GM12878 (cell line): ENCODE measurements around the gene SLC10A1. TPM values are rescaled to one million over a fixed set of nuclear protein-coding genes. Genes with fewer than 3 reads are reported as not detected.
A peak's percentile ranks its signal among the peaks of the same experiment; 100 is the strongest.

ENCODE experiments used
- ATAC-seq: fragments of 200-7000 bp; cut with Tn5 transposase; 3 replicates; pipeline ENCODE4 v1.9.1; 2020; ENCODE audit warnings: mild to moderate bottlenecking, moderate library complexity
- BruUV-seq: library from RNA; stranded (reverse); fragments of 400-500 nt; replicated peaks from 2 replicates; lab custom pipeline; 2021; lab: Mats Ljungman, UMichigan
- CTCF ChIA-PET: fragments of 300-600 bp; sonication (Branson Sonifier 250); formaldehyde crosslinking; extraction: SDS; loops from one replicate; lab custom pipeline; 2021; ENCODE audit warnings: inconsistent platforms; lab: Yijun Ruan, JAX
- POLR2A ChIA-PET: fragments of 350-600 bp; formaldehyde crosslinking; extraction: SDS; loops from one replicate; lab custom pipeline; 2021; ENCODE audit warnings: inconsistent platforms; lab: Charles Lee
- RAD21 ChIA-PET: fragments of 300-600 bp; sonication (Branson Sonifier 250); formaldehyde crosslinking; loops from one replicate; lab custom pipeline; 2023; ENCODE audit warnings: antibody characterized with exemption; ENCODE audit not compliant: unreplicated experiment; lab: Charles Lee
- SMC1A ChIA-PET: fragments of 300-600 bp; sonication (Branson Sonifier 250); formaldehyde crosslinking; loops from one replicate; lab custom pipeline; 2023; ENCODE audit not compliant: unreplicated experiment, uncharacterized antibody; lab: Charles Lee
- DNase-seq: peaks from one replicate; pipeline ENCODE4 v3.0.0-alpha.2; 2011; ENCODE audit warnings: low read depth, low spot score
- FAIRE-seq: peaks from 3 replicates; lab custom pipeline; 2011; peaks lifted over from hg19 to GRCh38; lab: Jason Lieb, UNC
- H2AFZ ChIP-seq: 2 replicates; pipeline ENCODE4 v1.6.0; 2011; ENCODE audit warnings: low read depth, low read length, control low read depth; ENCODE audit not compliant: control insufficient read depth
- H3K27ac ChIP-seq: 2 replicates; pipeline ENCODE4 v1.5.1; 2011; ENCODE audit warnings: control low read depth; ENCODE audit not compliant: control insufficient read depth, insufficient read depth
- H3K27me3 ChIP-seq, 2 experiments: replicated peaks in 1 of 2; 2 replicates each; pipeline versions ENCODE4 v1.6.0 to v1.6.1; 2011; ENCODE audit warnings: low read length in 1 of 2; ENCODE audit not compliant: control insufficient read depth in 2 of 2, insufficient read depth in 2 of 2
- H3K36me3 ChIP-seq, 2 experiments: 2 replicates each; pipeline ENCODE4 v1.5.1; 2011; ENCODE audit warnings: low read length in 1 of 2; ENCODE audit not compliant: control insufficient read depth in 2 of 2, insufficient read depth in 2 of 2
- H3K4me1 ChIP-seq: 2 replicates; pipeline ENCODE4 v1.6.1; 2011; ENCODE audit warnings: mild to moderate bottlenecking, low read length, moderate library complexity, mixed read lengths; ENCODE audit not compliant: control insufficient read depth, insufficient read depth
- H3K4me2 ChIP-seq: 2 replicates; pipeline ENCODE4 v1.6.0; 2011; ENCODE audit warnings: control low read depth; ENCODE audit not compliant: control insufficient read depth, insufficient read depth
- H3K4me3 ChIP-seq: fragments of 200-600 bp; sonication (generic); 2 replicates; pipeline ENCODE4 v1.5.1; 2016
- H3K79me2 ChIP-seq: 2 replicates; pipeline ENCODE4 v1.6.0; 2011; ENCODE audit warnings: low read length; ENCODE audit not compliant: control insufficient read depth, insufficient read depth
- H3K9ac ChIP-seq: 2 replicates; pipeline ENCODE4 v1.8.0; 2011; ENCODE audit warnings: low read length, control low read depth, mixed read lengths; ENCODE audit not compliant: control insufficient read depth, insufficient read depth
- H3K9me3 ChIP-seq: replicated peaks from 3 replicates; pipeline ENCODE4 v1.5.1; 2011; ENCODE audit warnings: mild to moderate bottlenecking, low read length; ENCODE audit not compliant: control insufficient read depth, insufficient read depth
- H4K20me1 ChIP-seq: 2 replicates; pipeline ENCODE4 v1.6.0; 2011; ENCODE audit not compliant: control insufficient read depth, insufficient read depth
- POLR2A ChIP-seq: IDR thresholded peaks from 2 replicates; pipeline ENCODE4 v1.6.1; 2011; ENCODE audit warnings: low read depth, mild to moderate bottlenecking, low read length
- POLR2AphosphoS5 ChIP-seq: IDR thresholded peaks from 2 replicates; pipeline ENCODE4 v1.6.1; 2011; ENCODE audit warnings: mild to moderate bottlenecking, low read length, inconsistent platforms
- SMAD1 ChIP-seq: fragments of 450-650 bp; IDR thresholded peaks from 2 replicates; pipeline ENCODE4 v1.6.1; 2018; ENCODE audit warnings: mild to moderate bottlenecking, low read depth; ENCODE audit not compliant: partially characterized antibody
- WGBS: methylation state at CpG from one replicate; pipeline ENCODE4 v1.1.6; 2016; ENCODE audit warnings: low lambda C conversion rate; ENCODE audit not compliant: insufficient replicate concordance, insufficient coverage; ENCODE audit errors: missing lambda C conversion rate; 5-methylcytosine and 5-hydroxymethylcytosine counted together
- in situ Hi-C: fragments of 300-500 bp; cut with MboI; formaldehyde crosslinking; loops from 9 replicates; pipeline ENCODE4 v1.14.3; 2018; ENCODE audit warnings: mixed read lengths
- intact Hi-C: fragments of 100-400 bp; cut with micrococcal nuclease; formaldehyde crosslinking; loops from one replicate; pipeline ENCODE4 v1.14.2; 2022; ENCODE audit not compliant: unreplicated experiment
- polyA plus RNA-seq, 11 experiments: library from polyadenylated mRNA; depleted of rRNA in 4 of 11; unstranded in 6 of 11; stranded (reverse) in 5 of 11; fragments of >200 nt; fragmentation: Nextera tagmentation in 4 of 11; fragmentation: Illumina TruSeq in 1 of 11; extraction: Ambion mirVana in 4 of 11; extraction: Trizol in 1 of 11; gene quantifications; 1 replicate in 1 of 11; 2 replicates in 10 of 11; pipeline versions ENCODE4 v1.2.1 to v1.2.3, GENCODE V29; 2011 to 2016; ENCODE audit warnings: inconsistent platforms in 2 of 11, missing spikeins in 2 of 11, low read depth in 1 of 11
- total RNA-seq, 4 experiments: library from RNA; depleted of rRNA in 3 of 4; stranded (reverse); fragments of >200 nt in 3 of 4; fragmentation: Illumina TruSeq in 1 of 4; extraction: Trizol in 1 of 4; gene quantifications; 2 replicates each; pipeline versions ENCODE4 v1.2.1 to v1.2.3, GENCODE V29; 2013 to 2021

The SLC10A1 gene
- total and polyA plus RNA-seq, 10 of the 15 experiments (the other 5 are each of a cell fraction or from before 2014, with no cell fraction given): 0.15 to 0.16 TPM; not detected in 8

GRCh38 chr14:69776875-69777453 is 20.1 kb downstream of the SLC10A1 start:
- no TSS peak for BruUV-seq
- ChIA-PET RAD21 (no interaction called here), SMC1A (no interaction called here), POLR2A (interaction anchor here (0.9 kb wide), 1 partner anchor 10 kb away, joined by 4 read pairs; the partner anchor contains the start of gene SRSF5), CTCF (no interaction called here)
- no peak for ATAC-seq
- TF ChIP-seq POLR2AphosphoS5 (peak; percentile 5; the same call in 1 of the 2 replicates), SMAD1 (no peak)
- H3K27me3 ChIP-seq: no peaks in the 10 kb centered on the region
- H3K4me3 ChIP-seq: no peak overlapping the region
- in situ Hi-C loops (no loop called here), intact Hi-C loops (no loop called here)
- H3K4me1 ChIP-seq: no peaks in the 10 kb centered on the region
- H3K9ac ChIP-seq: no peak overlapping the region
- DNase-seq: no peak
- WGBS: 91% methylated on average over 4 of the region's 4 CpGs
- no peak overlapping the region for H3K4me2 ChIP-seq
- no peak overlapping the region for H3K27ac ChIP-seq
- H4K20me1 ChIP-seq: peaks cover 3% of the 10 kb centered on the region; the same call in 1 of the 2 replicates
- H3K79me2 ChIP-seq: peaks cover 2% of the 10 kb centered on the region
- no peaks in the 10 kb centered on the region for H3K9me3 ChIP-seq
- H2AFZ ChIP-seq: no peak overlapping the region
- H3K36me3 ChIP-seq: peaks cover 18 to 33% of the 10 kb centered on the region in 2 experiments
- no peak for FAIRE-seq

GRCh38 chr14:69775012-69775411 is 22.0 kb downstream of the SLC10A1 start:
- CTCF ChIA-PET: no interaction called here
- no peak for ATAC-seq
- no TSS peak for BruUV-seq
- RAD21 ChIA-PET: no interaction called here
- in situ Hi-C loops (no loop called here), intact Hi-C loops (no loop called here)
- 52% methylated on average over 3 of the region's 3 CpGs for WGBS
- Histone ChIP-seq H3K4me3 (no peak overlapping the region), H3K4me1 (no peaks in the 10 kb centered on the region), H3K9ac (no peak overlapping the region), H3K27ac (no peak overlapping the region), H3K4me2 (no peak overlapping the region), H3K79me2 (peaks cover 8% of the 10 kb centered on the region), H2AFZ (no peak overlapping the region), H3K27me3 (no peaks in the 10 kb centered on the region), H3K36me3 (peaks cover 23 to 33% of the 10 kb centered on the region in 2 experiments), H4K20me1 (peaks cover 3% of the 10 kb centered on the region; the same call in 1 of the 2 replicates), H3K9me3 (no peaks in the 10 kb centered on the region)
- TF ChIP-seq POLR2A (0 out of 2 replicates have a peak, but pooled peaks have one; percentile 4), SMAD1 (no peak)
- SMC1A ChIA-PET: no interaction called here
- FAIRE-seq: no peak
- no peak for DNase-seq
- POLR2A ChIA-PET: no interaction called here
